Astrocyte (in vitro differentiated cells and primary cell): ENCODE data around the gene TTLL5.

ENCODE experiments used
- EZH2 ChIP-seq: IDR thresholded peaks from 2 replicates; pipeline ENCODE4 v1.6.1; 2012; ENCODE audit warnings: mild to moderate bottlenecking, low read length, inconsistent platforms; ENCODE audit not compliant: insufficient read depth
- TF ChIP-seq, protein P1 (sequence below): IDR thresholded peaks from 2 replicates; pipeline ENCODE4 v1.5.1; 2011; ENCODE audit warnings: low read depth, mild to moderate bottlenecking, inconsistent platforms, low read length, moderate library complexity; ENCODE audit not compliant: insufficient read depth

DNA sequence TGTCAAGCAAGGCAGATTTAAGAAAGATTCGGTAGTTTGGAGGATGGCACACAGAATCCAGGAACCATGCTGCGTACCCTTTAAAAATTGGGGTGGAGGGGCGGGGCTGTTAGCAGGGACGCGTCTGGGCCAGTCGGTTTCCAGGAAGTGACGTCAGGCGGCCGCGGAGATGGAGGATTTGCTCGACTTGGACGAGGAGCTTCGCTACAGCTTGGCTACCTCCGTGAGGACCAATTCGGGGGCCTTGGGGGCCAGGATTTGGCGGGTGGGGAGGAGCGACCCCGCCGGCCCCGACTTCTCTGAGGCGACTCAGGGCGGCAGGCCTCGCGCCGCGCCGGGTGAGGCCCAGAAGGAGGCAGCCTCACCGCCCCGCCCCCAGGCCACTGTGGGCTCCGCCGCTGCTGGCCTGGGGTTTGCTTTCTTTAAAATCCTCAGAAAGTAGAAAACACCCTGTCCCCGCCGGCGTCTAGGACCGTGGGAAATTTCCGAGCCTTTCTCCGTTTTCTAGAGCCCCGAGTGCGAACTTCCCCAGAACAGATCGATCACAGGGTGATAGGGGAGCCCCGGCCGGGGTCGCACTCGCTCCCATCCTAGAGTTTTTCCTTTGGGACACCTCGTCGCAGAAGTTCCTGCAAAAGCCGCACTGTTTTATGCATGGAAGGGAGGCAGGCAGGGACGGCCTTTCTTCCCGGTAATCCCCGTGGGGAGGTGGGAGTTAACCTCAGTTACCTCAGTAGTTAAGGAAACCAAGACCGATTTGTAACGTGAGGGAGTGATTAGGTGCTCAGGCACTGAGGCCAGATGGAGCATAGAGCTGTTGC, 324.8 kb downstream of the TTLL5 start, which contains the start of gene IFT43:
- TF ChIP-seq EZH2: no peak
- TF ChIP-seq, protein P1, sequence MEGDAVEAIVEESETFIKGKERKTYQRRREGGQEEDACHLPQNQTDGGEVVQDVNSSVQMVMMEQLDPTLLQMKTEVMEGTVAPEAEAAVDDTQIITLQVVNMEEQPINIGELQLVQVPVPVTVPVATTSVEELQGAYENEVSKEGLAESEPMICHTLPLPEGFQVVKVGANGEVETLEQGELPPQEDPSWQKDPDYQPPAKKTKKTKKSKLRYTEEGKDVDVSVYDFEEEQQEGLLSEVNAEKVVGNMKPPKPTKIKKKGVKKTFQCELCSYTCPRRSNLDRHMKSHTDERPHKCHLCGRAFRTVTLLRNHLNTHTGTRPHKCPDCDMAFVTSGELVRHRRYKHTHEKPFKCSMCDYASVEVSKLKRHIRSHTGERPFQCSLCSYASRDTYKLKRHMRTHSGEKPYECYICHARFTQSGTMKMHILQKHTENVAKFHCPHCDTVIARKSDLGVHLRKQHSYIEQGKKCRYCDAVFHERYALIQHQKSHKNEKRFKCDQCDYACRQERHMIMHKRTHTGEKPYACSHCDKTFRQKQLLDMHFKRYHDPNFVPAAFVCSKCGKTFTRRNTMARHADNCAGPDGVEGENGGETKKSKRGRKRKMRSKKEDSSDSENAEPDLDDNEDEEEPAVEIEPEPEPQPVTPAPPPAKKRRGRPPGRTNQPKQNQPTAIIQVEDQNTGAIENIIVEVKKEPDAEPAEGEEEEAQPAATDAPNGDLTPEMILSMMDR: no peak
